ENCODE measurements around the gene ANP32A.

ANP32A gene

GRCh38 chr15:68784206-68784605 is 36.5 kb downstream of the ANP32A start:
- TF ChIP-seq, protein P1, sequence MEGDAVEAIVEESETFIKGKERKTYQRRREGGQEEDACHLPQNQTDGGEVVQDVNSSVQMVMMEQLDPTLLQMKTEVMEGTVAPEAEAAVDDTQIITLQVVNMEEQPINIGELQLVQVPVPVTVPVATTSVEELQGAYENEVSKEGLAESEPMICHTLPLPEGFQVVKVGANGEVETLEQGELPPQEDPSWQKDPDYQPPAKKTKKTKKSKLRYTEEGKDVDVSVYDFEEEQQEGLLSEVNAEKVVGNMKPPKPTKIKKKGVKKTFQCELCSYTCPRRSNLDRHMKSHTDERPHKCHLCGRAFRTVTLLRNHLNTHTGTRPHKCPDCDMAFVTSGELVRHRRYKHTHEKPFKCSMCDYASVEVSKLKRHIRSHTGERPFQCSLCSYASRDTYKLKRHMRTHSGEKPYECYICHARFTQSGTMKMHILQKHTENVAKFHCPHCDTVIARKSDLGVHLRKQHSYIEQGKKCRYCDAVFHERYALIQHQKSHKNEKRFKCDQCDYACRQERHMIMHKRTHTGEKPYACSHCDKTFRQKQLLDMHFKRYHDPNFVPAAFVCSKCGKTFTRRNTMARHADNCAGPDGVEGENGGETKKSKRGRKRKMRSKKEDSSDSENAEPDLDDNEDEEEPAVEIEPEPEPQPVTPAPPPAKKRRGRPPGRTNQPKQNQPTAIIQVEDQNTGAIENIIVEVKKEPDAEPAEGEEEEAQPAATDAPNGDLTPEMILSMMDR (IDR thresholded peaks at IDR 0.05; ENCODE audit: low read depth, low read length, missing control alignments), result no peak
- no peak for DNase-seq (ENCODE audit: extremely low read depth, low read depth)
- H3K4me3 ChIP-seq (replicated peaks; ENCODE audit: low read depth, low read length), result no peak overlapping the region

DNA sequence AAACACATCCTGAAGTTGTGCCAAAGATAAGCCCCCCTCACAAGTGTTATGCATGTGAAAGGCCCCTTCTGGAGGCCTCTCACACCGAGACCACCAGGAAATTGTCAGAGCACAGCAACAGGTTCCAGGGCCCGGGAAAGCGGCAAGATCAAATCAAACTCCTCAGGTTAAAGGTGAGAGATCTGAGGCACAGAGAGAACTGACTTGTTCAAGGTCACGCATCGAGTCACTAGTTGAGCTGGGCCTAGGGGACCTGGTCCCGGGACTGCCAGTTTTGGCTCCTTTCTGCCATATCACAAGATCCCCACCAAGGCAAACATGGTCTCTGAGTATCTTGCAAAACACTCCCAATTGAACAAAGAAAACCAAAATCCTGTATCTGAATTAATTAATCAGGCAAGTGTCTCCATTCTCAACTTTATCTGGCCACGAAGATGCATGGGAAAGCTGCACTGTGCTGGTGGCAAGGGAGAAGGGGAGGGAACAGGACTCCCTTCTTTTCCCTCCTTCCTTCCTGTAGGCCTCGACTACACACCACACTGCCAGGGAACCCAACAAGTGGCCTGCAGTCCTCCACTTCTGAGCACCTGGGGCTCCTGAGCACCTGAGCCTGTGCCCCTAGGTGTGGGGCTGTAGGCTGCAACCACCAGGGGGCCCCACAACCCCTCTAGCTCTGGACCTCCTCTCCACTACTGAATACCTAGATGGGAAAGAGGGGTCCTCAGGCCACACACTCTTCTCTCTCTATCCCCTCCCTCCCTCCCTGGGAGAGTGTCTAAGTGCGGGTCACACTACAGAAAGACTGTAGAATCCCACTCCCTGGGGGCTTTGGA is 37.3 kb downstream of the ANP32A start:
- TF ChIP-seq, protein P1 (IDR thresholded peaks at IDR 0.05; ENCODE audit: low read depth, low read length, missing control alignments), result peak; percentile 54
- DNase-seq (ENCODE audit: extremely low read depth, low read depth), result no peak
- H3K4me3 ChIP-seq (replicated peaks; ENCODE audit: low read depth, low read length), result no peak overlapping the region

DNA sequence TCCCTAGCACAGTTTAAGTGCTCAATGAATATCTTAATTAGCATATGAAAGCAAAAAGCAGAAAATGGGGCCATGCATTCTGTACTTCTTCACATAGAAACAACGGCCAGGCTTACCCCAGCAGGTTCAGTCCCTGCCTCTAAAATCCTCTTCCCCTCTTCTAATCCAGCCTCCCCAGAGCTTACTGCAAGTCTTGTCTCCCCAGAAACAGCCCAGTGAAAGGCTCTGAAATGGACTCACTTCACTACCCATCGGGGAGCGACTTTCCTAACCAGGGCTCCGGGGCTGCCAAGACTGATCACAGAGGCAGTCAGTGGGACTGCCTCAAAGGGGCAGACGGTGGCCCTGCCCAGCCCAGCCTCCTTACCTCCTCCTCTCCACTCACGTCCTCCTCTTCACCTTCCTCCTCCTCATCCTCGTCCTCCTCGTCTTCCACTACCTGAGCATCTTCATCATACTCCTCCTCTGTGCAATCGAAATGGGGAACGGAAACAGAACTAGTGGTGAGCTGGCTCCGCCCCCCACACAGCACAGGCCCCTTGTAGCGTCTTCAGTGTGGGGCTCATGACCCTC is 38.0 kb downstream of the ANP32A start:
- no peak overlapping the region for H3K4me3 ChIP-seq (replicated peaks; ENCODE audit: low read depth, low read length)
- TF ChIP-seq, protein P1 (IDR thresholded peaks at IDR 0.05; ENCODE audit: low read depth, low read length, missing control alignments), result no peak
- no peak for DNase-seq (ENCODE audit: extremely low read depth, low read depth)

- TF ChIP-seq, protein P1 (IDR thresholded peaks at IDR 0.05; ENCODE audit: low read depth, low read length, missing control alignments), result no peak
- no peak for DNase-seq (ENCODE audit: extremely low read depth, low read depth)
Observed at GRCh38 chr15:68781766-68782588, 38.7 kb downstream of the ANP32A start.

DNA sequence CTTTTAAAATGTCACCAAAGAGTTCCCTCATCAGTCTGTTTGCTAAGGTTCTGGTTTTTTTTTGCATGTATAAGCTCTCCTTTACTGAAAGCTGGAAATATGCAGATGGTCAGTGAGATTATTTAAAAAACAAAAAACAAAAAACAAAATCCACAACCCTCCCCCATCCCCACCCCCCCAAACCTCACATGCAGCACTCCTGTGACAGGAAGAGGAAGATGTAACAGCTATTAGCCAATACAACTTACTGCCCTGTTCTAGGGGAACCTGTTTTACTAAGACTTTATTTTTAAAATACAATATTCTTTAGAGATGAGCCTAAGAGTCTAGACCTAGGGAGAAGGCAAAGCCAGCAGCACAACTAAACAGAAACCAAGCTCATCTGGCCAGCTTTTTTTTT is 39.5 kb downstream of the ANP32A start:
- TF ChIP-seq, protein P1 (IDR thresholded peaks at IDR 0.05; ENCODE audit: low read depth, low read length, missing control alignments), result no peak
- no peak overlapping the region for H3K4me3 ChIP-seq (replicated peaks; ENCODE audit: low read depth, low read length)
- no peak for DNase-seq (ENCODE audit: extremely low read depth, low read depth)

More at GRCh38 chr15:68781766-68782588, 38.7 kb downstream of the ANP32A start:
- no peak overlapping the region for H3K4me3 ChIP-seq (replicated peaks; ENCODE audit: low read depth, low read length)

GRCh38 chr15:68778876-68779275 is 41.8 kb downstream of the ANP32A start:
- TF ChIP-seq, protein P1 (IDR thresholded peaks at IDR 0.05; ENCODE audit: low read depth, low read length, missing control alignments), result no peak
- H3K4me3 ChIP-seq (replicated peaks; ENCODE audit: low read depth, low read length), result no peak overlapping the region
- no peak for DNase-seq (ENCODE audit: extremely low read depth, low read depth)

All from HFF-Myc (cell line).